ENCODE measurements around the gene FAM83E. TPM values are rescaled to one million over a fixed set of nuclear protein-coding genes. Genes with fewer than 3 reads are reported as not detected.
A peak's percentile ranks its signal among the peaks of the same experiment; 100 is the strongest.

FAM83E gene
- total RNA-seq, 1 experiment from 2014 or later = 8.8 TPM

DNA sequence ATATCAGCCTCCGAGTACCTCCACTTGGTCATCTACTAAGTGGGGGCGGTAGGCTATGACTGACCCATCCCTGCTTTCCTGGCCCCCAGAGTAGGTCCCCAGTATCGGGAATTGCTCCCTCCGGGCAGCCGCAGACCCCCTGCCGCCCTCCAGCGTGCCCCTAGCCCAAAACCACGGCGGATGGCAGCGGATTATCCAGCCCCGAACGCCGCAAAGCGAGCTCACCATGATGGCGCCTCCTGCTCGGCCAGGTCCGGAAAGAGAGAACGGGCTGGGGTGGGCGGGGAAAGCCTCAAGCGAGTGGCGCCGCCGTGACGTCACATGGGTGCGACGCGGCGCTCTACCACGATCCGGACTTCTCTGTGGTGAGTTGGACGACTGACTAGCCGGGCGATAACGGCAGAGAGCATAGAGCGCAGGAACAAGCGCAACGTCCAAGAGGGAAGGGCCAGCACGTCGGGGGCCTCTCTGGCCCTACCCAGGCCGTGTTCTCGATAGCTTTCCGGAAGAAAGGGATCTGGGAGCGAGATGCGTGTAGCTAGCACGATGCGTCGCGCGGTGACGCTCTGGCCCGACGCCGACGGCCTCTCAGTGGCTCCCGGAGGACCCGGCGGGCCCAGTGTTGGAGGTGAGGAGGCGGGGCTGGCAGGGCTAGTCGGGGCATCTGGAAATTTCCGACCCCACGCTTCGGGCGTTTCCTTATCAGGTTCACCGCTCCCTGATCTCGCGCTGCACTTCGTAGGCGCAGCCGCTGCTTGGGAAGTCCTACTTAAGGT is 4.2 kb upstream of the FAM83E start, which contains the start of the genes RPL18 and SPHK2 (continued):
- TF ChIP-seq, protein P1, sequence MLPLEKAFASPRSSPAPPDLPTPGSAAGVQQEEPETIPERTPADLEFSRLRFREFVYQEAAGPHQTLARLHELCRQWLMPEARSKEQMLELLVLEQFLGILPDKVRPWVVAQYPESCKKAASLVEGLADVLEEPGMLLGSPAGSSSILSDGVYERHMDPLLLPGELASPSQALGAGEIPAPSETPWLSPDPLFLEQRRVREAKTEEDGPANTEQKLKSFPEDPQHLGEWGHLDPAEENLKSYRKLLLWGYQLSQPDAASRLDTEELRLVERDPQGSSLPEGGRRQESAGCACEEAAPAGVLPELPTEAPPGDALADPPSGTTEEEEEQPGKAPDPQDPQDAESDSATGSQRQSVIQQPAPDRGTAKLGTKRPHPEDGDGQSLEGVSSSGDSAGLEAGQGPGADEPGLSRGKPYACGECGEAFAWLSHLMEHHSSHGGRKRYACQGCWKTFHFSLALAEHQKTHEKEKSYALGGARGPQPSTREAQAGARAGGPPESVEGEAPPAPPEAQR (CRISPR knock-in tag; IDR thresholded peaks at IDR 0.05) = no peak
- TF ChIP-seq GABPB1 (CRISPR knock-in tag; IDR thresholded peaks at IDR 0.05) (peak; percentile 60), TEAD1 (CRISPR knock-in tag; IDR thresholded peaks at IDR 0.05) (peak; percentile 47; the same call in 1 of the 2 replicates), NR3C1 (CRISPR knock-in tag; conservative IDR thresholded peaks at IDR 0.05; ENCODE audit: low read depth) (no peak), SMAD3 (CRISPR knock-in tag; IDR thresholded peaks at IDR 0.05; ENCODE audit: borderline replicate concordance) (no peak), TEAD4 (CRISPR knock-in tag; IDR thresholded peaks at IDR 0.05) (0 out of 2 replicates have a peak, but pooled peaks have one; percentile 15), MYBL2 (CRISPR knock-in tag; IDR thresholded peaks at IDR 0.05) (peak; percentile 78; the same call in 1 of the 2 replicates), ZBTB21 (CRISPR knock-in tag; IDR thresholded peaks at IDR 0.05; ENCODE audit: borderline replicate concordance) (no peak), ZNF317 (CRISPR knock-in tag; IDR thresholded peaks at IDR 0.05; ENCODE audit: borderline replicate concordance, low read depth) (no peak), FOXP1 (CRISPR knock-in tag; IDR thresholded peaks at IDR 0.05; ENCODE audit: borderline replicate concordance) (peak; percentile 80; the same call in 1 of the 2 replicates)

DNA sequence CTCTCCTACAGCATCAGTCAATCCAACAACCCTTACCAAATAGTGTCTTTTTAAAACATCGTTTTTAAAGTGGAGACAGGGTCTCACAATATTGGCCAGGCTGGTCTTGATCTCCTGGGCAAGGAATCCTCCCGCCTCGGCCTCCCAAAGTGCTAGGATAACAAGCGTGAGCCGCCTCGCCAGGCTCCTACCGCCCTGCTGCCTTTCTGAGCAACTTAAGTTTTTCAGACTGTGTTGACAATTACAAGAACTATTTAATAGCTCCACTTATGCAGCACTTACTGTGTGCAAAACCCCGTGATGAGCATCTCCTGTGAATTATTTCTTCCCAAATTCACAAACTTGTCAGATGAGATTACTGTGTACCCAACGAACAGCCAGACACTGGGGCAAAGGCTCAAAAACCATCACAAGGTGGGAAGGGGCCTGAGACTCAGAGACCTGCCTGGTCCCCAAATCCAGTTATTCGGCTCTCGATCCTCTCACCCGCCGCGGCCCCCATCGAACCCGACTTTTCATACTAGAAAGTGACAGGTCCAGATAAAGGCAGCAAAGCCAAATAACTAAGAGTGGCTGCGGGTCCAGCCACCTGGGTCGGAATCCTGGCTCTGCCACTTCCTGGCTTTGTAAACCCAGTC is 3.5 kb upstream of the FAM83E start:
- ChIA-PET CTCF (interaction anchor here (1.2 to 1.6 kb wide), 6 partner anchors 9 to 139 kb away, joined by 3 to 13 read pairs (median 6); no protein-coding TSS in a partner anchor), POLR2A (interaction anchor here (0.5 to 2.8 kb wide), 7 partner anchors 9 to 63 kb away, joined by 3 to 23 read pairs (median 3); no protein-coding TSS in a partner anchor)
- DNase-seq (ENCODE audit: low spot score) (no peak), ATAC-seq (no peak)
- Mint-ChIP-seq H3K4me3 (peak overlapping the region; percentile 99), H3K9me3 (no peaks in the 10 kb centered on the region), H3K4me1 (peaks cover 62% of the 10 kb centered on the region), H3K36me3 (peaks cover 43% of the 10 kb centered on the region), H3K27me3 (ENCODE audit: low read depth) (no peaks in the 10 kb centered on the region; the same call in 1 of the 2 replicates), H3K27ac (peak overlapping the region; percentile 100)
- TF ChIP-seq, protein P2, sequence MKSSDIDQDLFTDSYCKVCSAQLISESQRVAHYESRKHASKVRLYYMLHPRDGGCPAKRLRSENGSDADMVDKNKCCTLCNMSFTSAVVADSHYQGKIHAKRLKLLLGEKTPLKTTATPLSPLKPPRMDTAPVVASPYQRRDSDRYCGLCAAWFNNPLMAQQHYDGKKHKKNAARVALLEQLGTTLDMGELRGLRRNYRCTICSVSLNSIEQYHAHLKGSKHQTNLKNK (CRISPR knock-in tag; IDR thresholded peaks at IDR 0.05) = 0 out of 2 replicates have a peak, but pooled peaks have one; percentile 9
- TF ChIP-seq, protein P3, sequence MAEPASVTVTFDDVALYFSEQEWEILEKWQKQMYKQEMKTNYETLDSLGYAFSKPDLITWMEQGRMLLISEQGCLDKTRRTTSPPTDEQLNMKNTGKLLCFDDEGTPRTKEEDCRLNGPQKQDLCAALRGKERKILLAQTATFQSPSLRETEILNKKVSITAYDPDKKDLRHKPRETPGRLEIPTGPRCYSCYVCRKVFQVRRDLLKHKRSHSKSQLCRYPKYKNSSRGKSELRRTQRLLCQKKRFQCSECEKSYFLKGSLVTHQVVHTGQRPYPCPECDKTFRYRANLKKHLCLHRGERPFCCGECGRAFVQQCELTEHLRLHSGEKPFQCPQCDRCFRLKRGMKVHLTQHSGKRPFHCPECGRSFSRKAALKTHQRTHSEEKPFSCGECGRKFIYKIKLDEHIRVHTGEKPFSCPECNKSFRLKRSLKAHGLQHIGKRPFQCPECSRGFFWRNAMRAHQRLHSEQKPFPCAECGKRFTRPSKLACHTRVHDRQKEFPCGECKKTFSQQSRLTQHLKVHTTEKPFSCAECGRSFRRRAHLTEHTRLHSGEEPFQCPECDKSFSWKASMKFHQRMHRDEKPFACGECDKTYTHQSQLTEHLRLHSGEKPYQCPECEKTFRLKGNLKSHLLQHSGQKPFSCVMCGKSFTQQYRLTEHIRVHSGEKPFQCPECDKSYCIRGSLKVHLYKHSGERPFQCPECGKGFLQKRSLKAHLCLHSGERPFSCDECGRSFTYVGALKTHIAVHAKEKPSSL (CRISPR knock-in tag; conservative IDR thresholded peaks at IDR 0.05) = 0 out of 2 replicates have a peak, but pooled peaks have one; percentile 57
- TF ChIP-seq JUN (CRISPR knock-in tag; IDR thresholded peaks at IDR 0.05) (peak; percentile 15; the same call in 1 of the 2 replicates), SMAD4 (CRISPR knock-in tag; IDR thresholded peaks at IDR 0.05) (peak; percentile 8; the same call in 1 of the 2 replicates), TCF7 (CRISPR knock-in tag; IDR thresholded peaks at IDR 0.05; ENCODE audit: low read depth) (no peak), ZNF121 (CRISPR knock-in tag; IDR thresholded peaks at IDR 0.05) (peak; percentile 52; the same call in 1 of the 2 replicates)
- TF ChIP-seq, protein P4, sequence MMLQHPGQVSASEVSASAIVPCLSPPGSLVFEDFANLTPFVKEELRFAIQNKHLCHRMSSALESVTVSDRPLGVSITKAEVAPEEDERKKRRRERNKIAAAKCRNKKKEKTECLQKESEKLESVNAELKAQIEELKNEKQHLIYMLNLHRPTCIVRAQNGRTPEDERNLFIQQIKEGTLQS (CRISPR knock-in tag; conservative IDR thresholded peaks at IDR 0.05) = no peak
- TF ChIP-seq, protein P5, sequence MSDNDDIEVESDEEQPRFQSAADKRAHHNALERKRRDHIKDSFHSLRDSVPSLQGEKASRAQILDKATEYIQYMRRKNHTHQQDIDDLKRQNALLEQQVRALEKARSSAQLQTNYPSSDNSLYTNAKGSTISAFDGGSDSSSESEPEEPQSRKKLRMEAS (CRISPR knock-in tag; IDR thresholded peaks at IDR 0.05) = no peak
- TF ChIP-seq, protein P6, sequence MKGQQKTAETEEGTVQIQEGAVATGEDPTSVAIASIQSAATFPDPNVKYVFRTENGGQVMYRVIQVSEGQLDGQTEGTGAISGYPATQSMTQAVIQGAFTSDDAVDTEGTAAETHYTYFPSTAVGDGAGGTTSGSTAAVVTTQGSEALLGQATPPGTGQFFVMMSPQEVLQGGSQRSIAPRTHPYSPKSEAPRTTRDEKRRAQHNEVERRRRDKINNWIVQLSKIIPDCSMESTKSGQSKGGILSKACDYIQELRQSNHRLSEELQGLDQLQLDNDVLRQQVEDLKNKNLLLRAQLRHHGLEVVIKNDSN (CRISPR knock-in tag; IDR thresholded peaks at IDR 0.05) = no peak
- TF ChIP-seq, protein P7, sequence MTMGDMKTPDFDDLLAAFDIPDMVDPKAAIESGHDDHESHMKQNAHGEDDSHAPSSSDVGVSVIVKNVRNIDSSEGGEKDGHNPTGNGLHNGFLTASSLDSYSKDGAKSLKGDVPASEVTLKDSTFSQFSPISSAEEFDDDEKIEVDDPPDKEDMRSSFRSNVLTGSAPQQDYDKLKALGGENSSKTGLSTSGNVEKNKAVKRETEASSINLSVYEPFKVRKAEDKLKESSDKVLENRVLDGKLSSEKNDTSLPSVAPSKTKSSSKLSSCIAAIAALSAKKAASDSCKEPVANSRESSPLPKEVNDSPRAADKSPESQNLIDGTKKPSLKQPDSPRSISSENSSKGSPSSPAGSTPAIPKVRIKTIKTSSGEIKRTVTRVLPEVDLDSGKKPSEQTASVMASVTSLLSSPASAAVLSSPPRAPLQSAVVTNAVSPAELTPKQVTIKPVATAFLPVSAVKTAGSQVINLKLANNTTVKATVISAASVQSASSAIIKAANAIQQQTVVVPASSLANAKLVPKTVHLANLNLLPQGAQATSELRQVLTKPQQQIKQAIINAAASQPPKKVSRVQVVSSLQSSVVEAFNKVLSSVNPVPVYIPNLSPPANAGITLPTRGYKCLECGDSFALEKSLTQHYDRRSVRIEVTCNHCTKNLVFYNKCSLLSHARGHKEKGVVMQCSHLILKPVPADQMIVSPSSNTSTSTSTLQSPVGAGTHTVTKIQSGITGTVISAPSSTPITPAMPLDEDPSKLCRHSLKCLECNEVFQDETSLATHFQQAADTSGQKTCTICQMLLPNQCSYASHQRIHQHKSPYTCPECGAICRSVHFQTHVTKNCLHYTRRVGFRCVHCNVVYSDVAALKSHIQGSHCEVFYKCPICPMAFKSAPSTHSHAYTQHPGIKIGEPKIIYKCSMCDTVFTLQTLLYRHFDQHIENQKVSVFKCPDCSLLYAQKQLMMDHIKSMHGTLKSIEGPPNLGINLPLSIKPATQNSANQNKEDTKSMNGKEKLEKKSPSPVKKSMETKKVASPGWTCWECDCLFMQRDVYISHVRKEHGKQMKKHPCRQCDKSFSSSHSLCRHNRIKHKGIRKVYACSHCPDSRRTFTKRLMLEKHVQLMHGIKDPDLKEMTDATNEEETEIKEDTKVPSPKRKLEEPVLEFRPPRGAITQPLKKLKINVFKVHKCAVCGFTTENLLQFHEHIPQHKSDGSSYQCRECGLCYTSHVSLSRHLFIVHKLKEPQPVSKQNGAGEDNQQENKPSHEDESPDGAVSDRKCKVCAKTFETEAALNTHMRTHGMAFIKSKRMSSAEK (CRISPR knock-in tag; IDR thresholded peaks at IDR 0.05; ENCODE audit: borderline replicate concordance) = 0 out of 2 replicates have a peak, but pooled peaks have one; percentile 35
- TF ChIP-seq, protein P8, sequence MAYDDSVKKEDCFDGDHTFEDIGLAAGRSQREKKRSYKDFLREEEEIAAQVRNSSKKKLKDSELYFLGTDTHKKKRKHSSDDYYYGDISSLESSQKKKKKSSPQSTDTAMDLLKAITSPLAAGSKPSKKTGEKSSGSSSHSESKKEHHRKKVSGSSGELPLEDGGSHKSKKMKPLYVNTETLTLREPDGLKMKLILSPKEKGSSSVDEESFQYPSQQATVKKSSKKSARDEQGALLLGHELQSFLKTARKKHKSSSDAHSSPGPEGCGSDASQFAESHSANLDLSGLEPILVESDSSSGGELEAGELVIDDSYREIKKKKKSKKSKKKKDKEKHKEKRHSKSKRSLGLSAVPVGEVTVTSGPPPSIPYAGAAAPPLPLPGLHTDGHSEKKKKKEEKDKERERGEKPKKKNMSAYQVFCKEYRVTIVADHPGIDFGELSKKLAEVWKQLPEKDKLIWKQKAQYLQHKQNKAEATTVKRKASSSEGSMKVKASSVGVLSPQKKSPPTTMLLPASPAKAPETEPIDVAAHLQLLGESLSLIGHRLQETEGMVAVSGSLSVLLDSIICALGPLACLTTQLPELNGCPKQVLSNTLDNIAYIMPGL (CRISPR knock-in tag; IDR thresholded peaks at IDR 0.05) = 0 out of 2 replicates have a peak, but pooled peaks have one; percentile 0
